A549 treated with AZD9567 at 1 μM for 4 hours (cell line): ENCODE measurements around the gene RCE1. TPM values are rescaled to one million over a fixed set of nuclear protein-coding genes. Genes with fewer than 3 reads are reported as not detected.

Experiments used
- total RNA-seq: library from RNA; stranded (reverse); fragments of 200-300 nt; extraction: Qiagen RNA extraction; gene quantifications from 5 replicates; pipeline ENCODE4 v1.2.3, GENCODE V29; 2022; ENCODE audit not compliant: insufficient read depth

Gene RCE1
- total RNA-seq, result 44.4 to 58.0 TPM (median 54.2 TPM) in 5 replicates

GRCh38 chr11:66842896-66843775, at the start of gene RCE1:
RCE1 (plus strand) TSS chr11:66843441; CDS start chr11:66843456, 15 bp downstream.

GRCh38 chr11:66856496-66857233, 13.4 kb downstream of the RCE1 start, which contains the start of gene LRFN4:
LRFN4 (plus strand) TSS chr11:66857064; CDS start chr11:66857745, 681 bp downstream.

Other genes with a start within 250 kb of the RCE1 start
- 85.0 to 108 TPM (median 90.7 TPM) in 5 replicates for gene RBM14, start 226.8 kb upstream of the RCE1 start, total RNA-seq
- gene RBM4, start 204.7 kb upstream of the RCE1 start, total RNA-seq, result 133 to 182 TPM (median 142 TPM) in 5 replicates
- 18.8 to 25.4 TPM (median 20.4 TPM) in 5 replicates for gene RBM4B, start 165.6 kb upstream of the RCE1 start, total RNA-seq
- 7.7 to 10.7 TPM (median 8.1 TPM) in 5 replicates for gene SPTBN2, start 114.2 kb upstream of the RCE1 start, total RNA-seq
- 78.2 to 107 TPM (median 96.1 TPM) in 5 replicates for gene LRFN4, start 13.6 kb downstream of the RCE1 start, total RNA-seq
- 26.3 to 41.3 TPM (median 36.9 TPM) in 5 replicates for gene PC, start 114.9 kb downstream of the RCE1 start, total RNA-seq
- 23.8 to 55.4 TPM (median 44.0 TPM) in 5 replicates for gene C11orf86, start 131.9 kb downstream of the RCE1 start, total RNA-seq
- 14.4 to 18.3 TPM (median 16.2 TPM) in 5 replicates for gene SYT12, start 179.7 kb downstream of the RCE1 start, total RNA-seq
- 33.7 to 51.0 TPM (median 43.7 TPM) in 5 replicates for gene RHOD, start 213.4 kb downstream of the RCE1 start, total RNA-seq